VCaP (cell line): ENCODE results near the gene RFX8.
"Not testable (repeated sequence)": the region's sequence is repeated elsewhere in the genome, so short reads cannot be mapped to it uniquely, and the experiment has no call there.

Source experiments
- H3K27ac ChIP-seq: fragments of 450-650 bp; 2 replicates; pipeline ENCODE4 v1.5.1; 2017
- CTCF ChIP-seq: fragments of 450-650 bp; conservative IDR thresholded peaks from 2 replicates; pipeline ENCODE4 v1.5.1; 2017; ENCODE audit warnings: mild to moderate bottlenecking, moderate library complexity

Gene RFX8

GRCh38 chr2:101355401-101356054 is 119.4 kb downstream of the RFX8 start:
- H3K27ac ChIP-seq, result no peak overlapping the region
- no peak for TF ChIP-seq CTCF

- no peak overlapping the region for H3K27ac ChIP-seq
These were observed 120.2 kb downstream of the RFX8 start for GRCh38 chr2:101354420-101355311.

GRCh38 chr2:101352631-101353030 is 122.3 kb downstream of the RFX8 start:
- not testable (repeated sequence) for H3K27ac ChIP-seq

More at GRCh38 chr2:101354420-101355311, 120.2 kb downstream of the RFX8 start:
- TF ChIP-seq CTCF, result no peak

GRCh38 chr2:101351207-101351606 is 123.7 kb downstream of the RFX8 start:
- no peak overlapping the region for H3K27ac ChIP-seq
- TF ChIP-seq CTCF, result no peak

GRCh38 chr2:101349893-101350662 is 124.8 kb downstream of the RFX8 start:
- no peak overlapping the region for H3K27ac ChIP-seq
- TF ChIP-seq CTCF, result no peak; the same call in 1 of the 2 replicates

GRCh38 chr2:101348883-101349282 is 126.0 kb downstream of the RFX8 start:
- H3K27ac ChIP-seq, result no peak overlapping the region
- TF ChIP-seq CTCF, result no peak
